MG63 (cell line): ENCODE measurements around the gene WNT16. TPM values are rescaled to one million over a fixed set of nuclear protein-coding genes. Genes with fewer than 3 reads are reported as not detected.
A peak's percentile ranks its signal among the peaks of the same experiment; 100 is the strongest.
"Not testable (repeated sequence)": the region's sequence is repeated elsewhere in the genome, so short reads cannot be mapped to it uniquely, and the experiment has no call there.

Source experiments
- DNase-seq: peaks from one replicate; pipeline ENCODE4 v3.0.0-alpha.2; 2020
- H3K27me3 ChIP-seq: fragments of 250-450 bp; sonication (Bioruptor Pico); 2 replicates; pipeline ENCODE4 v1.5.1; 2020; ENCODE audit warnings: mild to moderate bottlenecking, moderate library complexity
- H3K36me3 ChIP-seq: fragments of 250-450 bp; sonication (Bioruptor Pico); 2 replicates; pipeline ENCODE4 v1.5.1; 2020; ENCODE audit warnings: mild to moderate bottlenecking, moderate library complexity
- H3K4me3 ChIP-seq: fragments of 250-450 bp; sonication (Bioruptor Pico); 2 replicates; pipeline ENCODE4 v1.5.1; 2020; ENCODE audit warnings: mild to moderate bottlenecking, moderate library complexity
- H3K9me3 ChIP-seq: fragments of 250-450 bp; sonication (Bioruptor Pico); 2 replicates; pipeline ENCODE4 v1.5.1; 2020; ENCODE audit warnings: mild to moderate bottlenecking, moderate library complexity
- total RNA-seq: library from RNA; depleted of rRNA; stranded (reverse); fragments of >200 nt; shearing (Covaris generic); gene quantifications from 2 replicates; pipeline ENCODE4 v1.2.3, GENCODE V29; 2014; ENCODE audit warnings: low replicate concordance

WNT16 gene
- total RNA-seq, 1 experiment from 2014 or later, result not detected

DNA sequence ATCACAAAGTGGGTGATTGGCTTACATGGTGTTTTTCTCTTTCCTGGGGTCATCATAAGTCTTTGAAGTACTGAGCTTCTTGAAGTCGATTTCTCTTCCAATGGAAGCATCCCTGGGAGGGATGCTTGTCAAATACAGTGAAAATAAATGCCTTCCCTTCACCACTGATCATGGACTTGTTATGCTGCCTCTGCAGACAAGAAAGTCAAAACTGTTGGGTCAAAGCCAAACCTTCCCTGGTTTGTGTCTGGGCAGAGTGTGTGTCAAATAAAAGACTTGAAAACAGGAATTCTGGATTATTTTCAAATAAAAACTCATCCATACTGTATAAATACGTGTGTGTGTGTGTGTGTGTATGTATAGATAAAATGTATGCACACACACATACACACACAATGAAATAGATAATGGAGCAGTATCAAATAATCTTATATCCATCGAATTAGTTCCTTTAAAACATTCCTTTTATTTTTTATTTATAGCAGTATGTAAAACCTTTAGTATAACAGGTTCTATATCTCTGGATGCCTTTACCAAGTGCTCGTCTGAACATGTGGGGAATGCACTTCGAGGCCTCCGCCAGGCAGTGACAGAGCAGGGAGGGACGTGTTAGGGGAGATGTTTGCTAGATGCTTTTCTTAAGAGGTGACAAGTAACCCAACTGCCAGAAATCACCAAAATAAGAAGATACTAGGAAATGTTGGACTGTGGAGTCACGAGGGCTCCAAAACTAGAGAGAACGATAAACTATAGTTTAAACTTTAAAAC, 27.2 kb upstream of the WNT16 start:
- Histone ChIP-seq H3K36me3 (no peaks in the 10 kb centered on the region), H3K27me3 (no peaks in the 10 kb centered on the region), H3K4me3 (no peak overlapping the region), H3K9me3 (no peaks in the 10 kb centered on the region)
- DNase-seq, result no peak

- peak; percentile 70 for DNase-seq
- Histone ChIP-seq H3K27me3 (no peaks in the 10 kb centered on the region), H3K4me3 (no peak overlapping the region), H3K9me3 (no peaks in the 10 kb centered on the region), H3K36me3 (no peaks in the 10 kb centered on the region)
Measured at GRCh38 chr7:121302214-121302745, 26.5 kb upstream of the WNT16 start.

DNA sequence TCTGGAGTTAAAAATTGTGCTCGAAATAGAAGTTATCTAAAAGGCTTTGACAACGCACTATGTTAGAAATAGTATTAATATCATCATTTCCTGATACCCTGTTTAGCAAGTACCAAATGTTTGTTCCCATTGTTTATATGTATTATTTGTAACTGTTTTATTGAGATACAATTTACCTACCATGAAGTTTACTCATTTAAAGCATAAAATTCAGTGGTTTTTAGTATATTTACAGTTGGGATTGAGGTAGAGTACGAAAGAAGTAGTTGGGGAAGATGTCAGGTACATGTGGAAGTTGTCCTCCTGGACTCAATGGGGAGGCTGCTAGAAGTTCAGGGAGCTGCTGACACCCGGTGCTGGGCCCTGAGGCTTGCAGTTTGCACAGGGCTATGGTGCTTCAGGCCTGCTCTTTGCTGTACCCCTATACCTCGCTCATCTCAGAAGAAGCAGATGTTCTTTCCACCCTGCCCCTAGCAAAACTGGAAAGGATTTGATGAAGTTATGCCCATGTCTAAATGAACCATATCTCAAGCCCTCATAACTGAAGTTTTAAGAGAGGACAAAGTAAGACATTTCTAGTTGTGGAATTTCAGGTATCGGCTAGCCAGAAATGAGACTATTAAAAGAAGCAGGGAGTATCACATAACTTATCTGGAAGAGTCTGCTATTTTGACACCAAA, 25.2 kb upstream of the WNT16 start:
- Histone ChIP-seq H3K27me3 (no peaks in the 10 kb centered on the region), H3K4me3 (no peak overlapping the region), H3K9me3 (no peaks in the 10 kb centered on the region), H3K36me3 (no peaks in the 10 kb centered on the region)
- no peak for DNase-seq

DNA sequence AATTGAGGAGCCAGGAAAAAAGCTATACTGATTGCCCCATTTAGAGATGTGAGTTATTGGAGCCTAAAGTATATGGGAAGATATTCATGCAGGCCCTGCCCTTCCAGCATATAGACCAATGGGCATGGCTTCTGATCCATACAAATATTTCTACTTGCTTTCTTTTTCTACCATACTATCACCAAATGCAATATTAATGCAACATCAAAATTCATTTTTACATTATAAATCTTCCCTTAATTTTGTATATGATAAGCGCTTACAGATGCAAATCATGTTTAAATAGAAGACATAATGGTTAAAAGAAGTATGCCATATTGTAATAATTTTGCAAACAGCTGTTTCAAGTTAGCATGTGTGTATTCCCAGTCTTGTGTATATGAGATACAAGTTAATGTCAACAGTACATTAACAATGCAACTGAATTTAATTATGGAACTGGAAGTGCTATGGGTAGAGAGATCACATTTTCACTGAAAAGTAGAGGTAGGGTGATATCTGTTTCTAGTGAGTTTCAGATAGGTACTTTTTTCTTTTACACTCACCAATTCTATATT, 24.6 kb upstream of the WNT16 start:
- H3K27me3 ChIP-seq, result no peaks in the 10 kb centered on the region
- DNase-seq, result no peak
- no peak overlapping the region for H3K4me3 ChIP-seq
- H3K9me3 ChIP-seq, result no peaks in the 10 kb centered on the region
- no peaks in the 10 kb centered on the region for H3K36me3 ChIP-seq

- Histone ChIP-seq H3K27me3 (no peaks in the 10 kb centered on the region), H3K36me3 (no peaks in the 10 kb centered on the region), H3K4me3 (no peak overlapping the region), H3K9me3 (no peaks in the 10 kb centered on the region)
- DNase-seq, result no peak
Measured at GRCh38 chr7:121305109-121305508, 23.7 kb upstream of the WNT16 start.

DNA sequence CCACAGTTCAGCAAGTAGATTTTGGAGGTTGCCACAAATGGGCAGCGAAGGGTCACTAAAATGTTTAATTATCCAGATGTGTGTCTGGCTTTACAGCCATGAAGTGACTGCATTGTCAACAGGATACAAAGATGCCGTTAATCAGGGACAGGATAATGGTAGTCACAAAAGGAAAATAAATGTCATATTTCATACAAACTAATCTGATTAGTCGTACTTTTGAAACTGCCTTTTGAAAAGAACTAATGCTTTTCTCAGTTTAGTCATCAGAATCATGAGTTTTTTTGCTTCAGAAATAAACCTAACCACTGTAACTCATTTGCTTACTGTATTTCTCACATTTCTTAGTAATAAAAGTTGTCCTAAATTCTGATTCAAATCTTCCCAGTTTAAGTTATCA, 22.2 kb upstream of the WNT16 start:
- DNase-seq, result no peak
- Histone ChIP-seq H3K9me3 (no peaks in the 10 kb centered on the region), H3K36me3 (no peaks in the 10 kb centered on the region), H3K4me3 (no peak overlapping the region), H3K27me3 (no peaks in the 10 kb centered on the region)

- H3K4me3 ChIP-seq, result no peak overlapping the region
- H3K9me3 ChIP-seq, result no peaks in the 10 kb centered on the region
- no peaks in the 10 kb centered on the region for H3K36me3 ChIP-seq
- DNase-seq, result no peak
- H3K27me3 ChIP-seq, result no peaks in the 10 kb centered on the region
Measured at GRCh38 chr7:121307021-121307574, 21.7 kb upstream of the WNT16 start.

DNA sequence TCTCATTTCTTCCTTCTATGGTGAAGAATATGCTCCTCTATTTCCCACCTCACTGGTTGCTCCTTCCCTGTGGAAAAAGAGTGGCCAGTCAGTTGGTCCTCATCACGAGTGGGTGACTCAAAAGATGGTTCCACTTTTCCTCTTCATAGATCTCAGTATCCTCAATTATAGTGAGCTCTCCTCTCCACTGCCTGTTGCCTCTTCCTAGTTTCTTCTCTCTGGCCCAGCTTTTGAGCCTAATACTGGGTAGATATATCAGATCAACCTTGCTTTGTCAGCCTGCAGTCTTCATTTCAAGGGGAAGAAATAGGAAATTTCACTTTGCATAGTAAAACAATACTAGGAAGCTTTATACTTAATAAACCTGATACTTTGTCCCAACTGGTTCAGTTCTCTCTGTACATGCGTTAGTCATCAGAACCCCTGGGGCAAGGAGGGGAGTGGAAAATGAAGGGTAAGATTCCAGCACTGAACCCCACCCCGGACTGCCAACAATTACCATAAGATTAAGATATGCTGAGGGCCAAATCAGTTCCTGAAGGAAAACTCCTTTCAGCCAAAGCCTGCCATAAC, 15.5 kb upstream of the WNT16 start:
- H3K4me3 ChIP-seq, result no peak overlapping the region

DNA sequence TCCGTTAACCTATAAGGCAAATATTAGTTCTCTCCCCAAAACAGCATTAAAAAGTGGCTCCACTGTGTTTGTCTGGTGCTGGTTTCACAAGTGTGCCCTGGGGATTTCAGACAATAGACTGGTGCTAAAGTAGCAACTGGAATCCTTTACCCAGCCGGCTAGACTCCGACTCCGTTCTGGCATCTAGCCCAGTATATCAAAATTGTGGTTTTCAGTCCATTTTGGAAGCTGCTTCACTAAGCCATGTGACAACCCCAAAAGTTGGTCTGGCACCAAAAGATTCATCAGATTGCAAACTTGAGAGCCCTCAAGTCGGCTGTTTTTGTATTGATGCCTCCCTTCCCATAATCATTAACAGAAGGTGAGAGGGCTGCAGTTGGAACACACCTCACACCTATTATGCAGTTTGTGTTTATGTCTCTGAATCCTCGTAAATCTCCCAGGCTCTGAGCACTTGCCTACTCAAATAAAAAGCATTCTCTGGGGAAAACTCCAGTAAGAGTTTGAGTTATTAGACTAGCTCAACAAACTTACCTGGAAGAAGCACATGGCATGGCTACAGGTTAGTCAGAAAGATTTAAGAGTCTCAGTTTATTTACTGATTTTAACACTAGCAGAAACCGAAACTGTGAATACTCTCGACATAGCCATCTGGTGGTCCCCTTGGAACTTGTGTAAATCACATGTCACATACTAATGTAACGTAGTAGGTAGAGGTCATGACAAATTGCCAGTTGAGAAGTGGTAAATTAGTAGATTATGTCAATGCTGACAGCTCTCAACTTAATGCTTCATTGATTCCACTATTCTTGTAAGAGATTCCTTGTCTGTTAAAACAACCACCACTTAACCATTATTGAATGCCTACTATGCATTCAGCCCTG, 14.8 kb upstream of the WNT16 start:
- H3K4me3 ChIP-seq, result no peak overlapping the region

More for the DNA sequence above, 15.5 kb upstream of the WNT16 start:
- no peaks in the 10 kb centered on the region for H3K9me3 ChIP-seq
- no peaks in the 10 kb centered on the region for H3K36me3 ChIP-seq
- no peaks in the 10 kb centered on the region for H3K27me3 ChIP-seq
- DNase-seq, result no peak

DNA sequence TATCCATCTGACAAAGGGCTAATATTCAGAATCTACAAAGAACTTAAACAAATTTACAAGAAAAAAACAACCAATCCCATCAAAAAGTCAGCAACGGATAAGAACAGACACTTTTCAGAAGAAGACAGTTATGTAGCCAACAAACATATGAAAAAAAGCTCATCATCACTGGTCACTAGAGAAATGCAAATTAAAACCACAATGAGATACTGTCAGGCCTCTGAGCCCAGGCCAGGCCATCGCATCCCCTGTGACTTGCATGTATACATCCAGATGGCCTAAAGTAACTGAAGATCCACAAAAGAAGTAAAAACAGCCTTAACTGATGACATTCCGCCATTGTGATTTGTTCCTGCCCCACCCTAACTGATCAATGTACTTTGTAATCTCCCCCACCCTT, 13.6 kb upstream of the WNT16 start:
- not testable (repeated sequence) for H3K9me3 ChIP-seq, DNase-seq, H3K27me3 ChIP-seq, H3K4me3 ChIP-seq, H3K36me3 ChIP-seq

More for the DNA sequence above, 14.8 kb upstream of the WNT16 start:
- Histone ChIP-seq H3K36me3 (no peaks in the 10 kb centered on the region), H3K27me3 (no peaks in the 10 kb centered on the region), H3K9me3 (no peaks in the 10 kb centered on the region)
- no peak for DNase-seq

GRCh38 chr7:121322460-121322859, 6.3 kb upstream of the WNT16 start:
- Histone ChIP-seq H3K9me3 (no peaks in the 10 kb centered on the region), H3K27me3 (no peaks in the 10 kb centered on the region), H3K4me3 (no peak overlapping the region), H3K36me3 (no peaks in the 10 kb centered on the region)
- DNase-seq, result no peak

- no peak for DNase-seq
Measured at GRCh38 chr7:121323515-121324302, 5.1 kb upstream of the WNT16 start.

GRCh38 chr7:121327671-121328070, 1.1 kb upstream of the WNT16 start:
- no peak overlapping the region for H3K4me3 ChIP-seq
- no peaks in the 10 kb centered on the region for H3K9me3 ChIP-seq
- H3K27me3 ChIP-seq, result peaks cover 37% of the 10 kb centered on the region
- no peaks in the 10 kb centered on the region for H3K36me3 ChIP-seq
- DNase-seq, result no peak

More at GRCh38 chr7:121323515-121324302, 5.1 kb upstream of the WNT16 start:
- Histone ChIP-seq H3K36me3 (no peaks in the 10 kb centered on the region), H3K9me3 (no peaks in the 10 kb centered on the region), H3K27me3 (peaks cover 3% of the 10 kb centered on the region), H3K4me3 (no peak overlapping the region)

DNA sequence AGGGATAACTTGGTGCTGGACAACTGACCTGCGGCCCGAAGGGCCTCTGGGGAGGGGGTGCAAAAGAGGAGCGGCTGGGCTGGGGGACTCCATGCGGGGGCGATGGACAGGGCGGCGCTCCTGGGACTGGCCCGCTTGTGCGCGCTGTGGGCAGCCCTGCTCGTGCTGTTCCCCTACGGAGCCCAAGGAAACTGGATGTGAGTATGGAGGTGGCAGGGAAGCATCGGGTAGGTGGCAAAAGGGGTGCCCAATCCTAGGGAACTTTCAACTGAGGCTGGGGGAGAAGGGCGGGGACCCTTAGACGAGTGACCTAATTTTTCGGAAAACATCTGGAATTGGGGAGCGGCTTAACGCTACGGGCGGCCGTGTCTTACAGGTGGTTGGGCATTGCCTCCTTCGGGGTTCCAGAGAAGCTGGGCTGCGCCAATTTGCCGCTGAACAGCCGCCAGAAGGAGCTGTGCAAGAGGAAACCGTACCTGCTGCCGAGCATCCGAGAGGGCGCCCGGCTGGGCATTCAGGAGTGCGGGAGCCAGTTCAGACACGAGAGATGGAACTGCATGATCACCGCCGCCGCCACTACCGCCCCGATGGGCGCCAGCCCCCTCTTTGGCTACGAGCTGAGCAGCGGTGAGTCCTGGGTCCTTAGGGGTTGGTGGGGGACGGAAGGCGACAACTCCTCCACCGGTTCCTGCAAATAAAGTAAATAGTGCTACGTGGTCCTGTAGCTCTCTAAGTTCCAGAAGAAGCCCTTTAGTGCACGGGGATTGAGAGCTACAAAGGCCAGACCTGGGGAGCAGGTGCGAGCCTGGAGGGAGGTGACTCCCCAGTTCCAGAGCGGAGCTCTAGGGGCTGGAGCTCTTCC, 622 bp downstream of the WNT16 start:
- peak; percentile 9 for DNase-seq
- Histone ChIP-seq H3K4me3 (no peak overlapping the region), H3K9me3 (no peaks in the 10 kb centered on the region), H3K27me3 (peaks cover 49% of the 10 kb centered on the region), H3K36me3 (no peaks in the 10 kb centered on the region)
